Suprapubic skin (tissue), 4 donors: ENCODE results near the gene CAMK2D. TPM values are rescaled to one million over a fixed set of nuclear protein-coding genes. Genes with fewer than 3 reads are reported as not detected.

ENCODE experiments used
- DNase-seq, 2 donors: peaks; one replicate each; pipeline ENCODE4 v3.0.0-alpha.2; 2019; ENCODE audit warnings: low spot score in 2 of 2
- H3K27ac ChIP-seq: fragments of 200-600 bp; sonication (generic); one replicate; pipeline ENCODE4 v1.5.1; 2019
- H3K27me3 ChIP-seq: fragments of 200-600 bp; sonication (generic); one replicate; pipeline ENCODE4 v1.5.1; 2019
- H3K36me3 ChIP-seq: fragments of 200-600 bp; sonication (generic); one replicate; pipeline ENCODE4 v1.5.1; 2019
- H3K4me1 ChIP-seq: fragments of 200-600 bp; sonication (generic); one replicate; pipeline ENCODE4 v1.5.1; 2019
- H3K4me3 ChIP-seq: fragments of 200-600 bp; sonication (generic); one replicate; pipeline ENCODE4 v1.5.1; 2019; ENCODE audit warnings: mild to moderate bottlenecking
- H3K9me3 ChIP-seq: fragments of 200-600 bp; sonication (generic); one replicate; pipeline ENCODE4 v1.5.1; 2019
- EP300 ChIP-seq: sonication (generic); formaldehyde crosslinking; IDR thresholded peaks from one replicate; pipeline ENCODE4 v1.6.1; 2017; ENCODE audit warnings: antibody characterized with exemption
- POLR2A ChIP-seq, 2 donors: fragments of 450-650 bp; IDR thresholded peaks; one replicate each; pipeline ENCODE4 v1.6.1; 2017; ENCODE audit warnings: antibody characterized with exemption in 2 of 2, mild to moderate bottlenecking in 2 of 2, moderate library complexity in 2 of 2
- POLR2AphosphoS5 ChIP-seq, 3 donors: sonication (generic); formaldehyde crosslinking; IDR thresholded peaks; one replicate each; pipeline ENCODE4 v1.6.1; 2017; ENCODE audit warnings: antibody characterized with exemption in 3 of 3
- WGBS: methylation state at CpG from one replicate; pipeline ENCODE4 v1.1.5; 2018; 5-methylcytosine and 5-hydroxymethylcytosine counted together
- total RNA-seq, 4 donors: library from RNA; depleted of rRNA; stranded (reverse); fragments of >200 nt; gene quantifications; one replicate each; pipeline ENCODE4 v1.1.0, GENCODE V29; 2016
- TF ChIP-seq, protein P1 (sequence below), 2 donors: fragments of 200-600 bp in 1 of 2; fragments of 450-650 bp in 1 of 2; sonication (generic) in 1 of 2; IDR thresholded peaks; one replicate each; pipeline ENCODE4 v1.5.1; 2016 to 2019; ENCODE audit warnings: antibody characterized with exemption in 2 of 2, mild to moderate bottlenecking in 1 of 2, moderate library complexity in 1 of 2

CAMK2D gene
- total RNA-seq, 4 donors from 2014 or later: 21.5 to 38.2 (median 30.5) TPM

DNA sequence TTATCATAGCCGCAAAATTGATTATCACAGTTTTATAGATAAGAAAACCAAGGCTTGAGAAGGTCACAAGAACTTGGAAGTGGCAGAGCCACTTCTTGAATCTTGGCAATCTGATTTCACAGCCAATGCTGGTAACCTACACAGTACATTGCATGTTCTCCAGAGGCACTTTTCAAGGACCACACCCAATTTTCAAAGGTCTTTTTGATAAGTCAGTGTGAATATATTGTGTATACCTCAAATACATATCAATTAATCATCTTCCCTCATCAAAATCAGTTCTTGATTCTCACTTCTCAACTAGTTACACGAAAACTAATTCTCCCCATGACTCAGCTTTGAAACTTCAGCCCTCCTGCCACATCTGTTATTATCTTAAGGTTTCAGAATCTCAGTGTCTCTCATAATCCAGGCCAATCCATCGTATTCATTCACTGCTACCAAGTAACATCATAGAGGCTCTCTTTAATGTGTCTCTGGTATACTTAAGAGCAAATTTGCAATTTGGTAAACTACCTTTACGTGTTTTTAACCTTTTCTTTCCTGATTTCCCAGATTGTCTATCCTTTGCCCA lies 16.8 kb downstream of the CAMK2D start:
- DNase-seq: no peak
- TF ChIP-seq POLR2A (IDR thresholded peaks at IDR 0.05) (no peak), POLR2AphosphoS5 (IDR thresholded peaks at IDR 0.05) (no peak), EP300 (no peak)
- TF ChIP-seq, protein P1, sequence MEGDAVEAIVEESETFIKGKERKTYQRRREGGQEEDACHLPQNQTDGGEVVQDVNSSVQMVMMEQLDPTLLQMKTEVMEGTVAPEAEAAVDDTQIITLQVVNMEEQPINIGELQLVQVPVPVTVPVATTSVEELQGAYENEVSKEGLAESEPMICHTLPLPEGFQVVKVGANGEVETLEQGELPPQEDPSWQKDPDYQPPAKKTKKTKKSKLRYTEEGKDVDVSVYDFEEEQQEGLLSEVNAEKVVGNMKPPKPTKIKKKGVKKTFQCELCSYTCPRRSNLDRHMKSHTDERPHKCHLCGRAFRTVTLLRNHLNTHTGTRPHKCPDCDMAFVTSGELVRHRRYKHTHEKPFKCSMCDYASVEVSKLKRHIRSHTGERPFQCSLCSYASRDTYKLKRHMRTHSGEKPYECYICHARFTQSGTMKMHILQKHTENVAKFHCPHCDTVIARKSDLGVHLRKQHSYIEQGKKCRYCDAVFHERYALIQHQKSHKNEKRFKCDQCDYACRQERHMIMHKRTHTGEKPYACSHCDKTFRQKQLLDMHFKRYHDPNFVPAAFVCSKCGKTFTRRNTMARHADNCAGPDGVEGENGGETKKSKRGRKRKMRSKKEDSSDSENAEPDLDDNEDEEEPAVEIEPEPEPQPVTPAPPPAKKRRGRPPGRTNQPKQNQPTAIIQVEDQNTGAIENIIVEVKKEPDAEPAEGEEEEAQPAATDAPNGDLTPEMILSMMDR (IDR thresholded peaks at IDR 0.05): no peak
- Histone ChIP-seq H3K36me3 (no peaks in the 10 kb centered on the region), H3K27ac (no peak overlapping the region), H3K9me3 (no peaks in the 10 kb centered on the region), H3K4me3 (no peak overlapping the region), H3K4me1 (peaks cover 6% of the 10 kb centered on the region), H3K27me3 (no peaks in the 10 kb centered on the region)
- 88% methylated on average over 4 of the region's 4 CpGs for WGBS

DNA sequence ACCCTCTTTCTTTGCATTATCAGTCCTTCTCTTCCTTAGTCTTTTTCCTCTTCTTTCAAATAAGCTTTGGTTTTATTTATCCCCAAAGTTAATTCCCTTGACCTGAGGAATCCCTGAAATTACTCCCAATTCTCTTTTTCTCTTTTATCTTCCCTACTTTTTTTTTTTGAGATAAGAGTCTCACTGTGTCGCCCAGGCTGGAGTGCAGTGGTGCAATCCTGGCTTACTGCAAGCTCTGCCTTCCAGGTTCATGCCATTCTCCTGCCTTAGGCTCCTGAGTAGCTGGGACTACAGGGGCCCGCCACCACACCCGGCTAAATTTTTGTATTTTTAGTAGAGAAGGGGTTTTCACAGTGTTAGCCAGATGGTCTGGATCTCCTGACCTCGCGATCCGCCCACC lies 17.8 kb downstream of the CAMK2D start:
- Histone ChIP-seq H3K27me3 (no peaks in the 10 kb centered on the region), H3K4me1 (peaks cover 11% of the 10 kb centered on the region), H3K9me3 (no peaks in the 10 kb centered on the region), H3K36me3 (no peaks in the 10 kb centered on the region), H3K27ac (no peak overlapping the region), H3K4me3 (no peak overlapping the region)
- 83% methylated on average over 6 of the region's 6 CpGs for whole genome bisulfite sequencing
- no peak for TF ChIP-seq POLR2A (IDR thresholded peaks at IDR 0.05)
- no peak for TF ChIP-seq POLR2AphosphoS5 (IDR thresholded peaks at IDR 0.05)
- TF ChIP-seq, protein P1 (IDR thresholded peaks at IDR 0.05): no peak
- no peak for TF ChIP-seq EP300
- no peak for DNase-seq

DNA sequence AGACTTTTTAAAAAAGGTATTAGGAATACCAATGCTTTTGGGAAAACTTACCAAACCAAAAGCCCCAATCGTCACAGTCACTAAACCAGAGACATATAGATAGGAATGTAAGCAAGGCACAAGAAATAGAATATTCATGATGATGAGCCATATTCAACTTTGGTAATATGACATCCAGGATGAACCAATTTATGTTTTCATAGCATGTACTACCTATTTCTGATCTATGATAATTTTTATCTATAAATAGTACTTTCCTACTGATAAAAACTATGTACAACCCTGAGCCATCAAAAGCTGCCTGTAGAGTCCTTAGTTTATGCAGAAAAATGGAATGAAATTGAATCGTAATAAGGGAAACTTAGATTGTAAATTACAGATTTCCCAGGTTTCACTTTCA lies 18.9 kb downstream of the CAMK2D start:
- no peak for DNase-seq
- 62% methylated on average over 2 of the region's 2 CpGs for WGBS
- peaks cover 15% of the 10 kb centered on the region for H3K4me1 ChIP-seq

DNA sequence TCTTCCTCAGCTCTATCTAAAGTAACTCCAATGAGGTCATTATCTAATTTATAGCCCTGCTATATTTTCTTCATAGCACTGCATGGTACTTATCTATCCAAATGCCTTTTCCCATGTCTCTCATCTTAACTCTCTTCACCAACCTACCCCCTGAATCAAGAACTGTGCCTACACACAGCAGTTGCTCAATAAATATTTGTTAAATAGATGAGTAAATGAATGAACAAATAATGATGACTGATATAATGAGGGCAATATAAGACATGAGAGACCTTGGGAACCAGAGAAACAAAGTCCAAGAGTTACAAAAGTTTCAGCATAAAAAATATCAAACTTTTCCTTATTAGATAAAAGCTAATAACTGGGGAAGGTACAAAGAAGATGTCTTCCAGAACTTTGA lies 19.6 kb downstream of the CAMK2D start:
- no peak for TF ChIP-seq POLR2A (IDR thresholded peaks at IDR 0.05)
- TF ChIP-seq, protein P1 (IDR thresholded peaks at IDR 0.05): no peak
- no peak for TF ChIP-seq EP300
- no peak for TF ChIP-seq POLR2AphosphoS5 (IDR thresholded peaks at IDR 0.05)
- Histone ChIP-seq H3K9me3 (no peaks in the 10 kb centered on the region), H3K27me3 (no peaks in the 10 kb centered on the region), H3K4me3 (no peak overlapping the region), H3K36me3 (no peaks in the 10 kb centered on the region), H3K27ac (no peak overlapping the region), H3K4me1 (peaks cover 15% of the 10 kb centered on the region)
- no peak for DNase-seq

More for the DNA sequence above, 18.9 kb downstream of the CAMK2D start:
- H3K27me3 ChIP-seq: no peaks in the 10 kb centered on the region
- H3K27ac ChIP-seq: no peak overlapping the region
- H3K4me3 ChIP-seq: no peak overlapping the region
- no peak for TF ChIP-seq POLR2AphosphoS5 (IDR thresholded peaks at IDR 0.05)
- no peak for TF ChIP-seq EP300
- no peak for TF ChIP-seq POLR2A (IDR thresholded peaks at IDR 0.05)
- TF ChIP-seq, protein P1 (IDR thresholded peaks at IDR 0.05): no peak
- H3K36me3 ChIP-seq: no peaks in the 10 kb centered on the region
- no peaks in the 10 kb centered on the region for H3K9me3 ChIP-seq

DNA sequence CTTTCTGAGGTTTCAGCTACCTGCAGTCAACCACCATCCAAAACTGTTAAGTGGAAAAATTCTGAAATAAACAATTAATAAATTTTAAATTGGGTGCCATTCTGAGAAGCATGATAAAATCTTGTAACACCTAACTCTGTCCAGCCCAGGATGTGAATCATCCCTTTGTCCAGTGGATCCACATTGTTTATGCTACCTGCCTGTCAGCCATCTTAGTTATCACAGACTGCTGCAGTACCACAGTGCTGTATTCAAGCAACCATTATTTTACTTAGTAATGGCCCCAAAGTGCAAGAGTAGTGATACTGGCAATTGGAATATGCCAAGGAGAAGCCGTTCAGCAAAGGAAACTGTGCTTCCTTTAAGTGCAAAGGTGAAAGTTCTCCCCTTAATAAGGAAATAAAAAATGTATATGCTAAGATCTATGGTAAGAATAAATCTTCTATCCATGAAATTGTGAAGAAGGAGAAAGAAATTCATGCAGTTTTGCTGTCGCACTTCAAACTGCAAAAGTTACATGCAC lies 20.6 kb downstream of the CAMK2D start:
- peaks cover 15% of the 10 kb centered on the region for H3K4me1 ChIP-seq
- DNase-seq: no peak

More for the DNA sequence above, 20.6 kb downstream of the CAMK2D start:
- WGBS: 92% methylated on average over 2 of the region's 2 CpGs
- Histone ChIP-seq H3K27me3 (no peaks in the 10 kb centered on the region), H3K9me3 (no peaks in the 10 kb centered on the region), H3K27ac (no peak overlapping the region), H3K4me3 (no peak overlapping the region), H3K36me3 (no peaks in the 10 kb centered on the region)
- no peak for TF ChIP-seq POLR2A (IDR thresholded peaks at IDR 0.05)
- no peak for TF ChIP-seq POLR2AphosphoS5 (IDR thresholded peaks at IDR 0.05)
- TF ChIP-seq, protein P1 (IDR thresholded peaks at IDR 0.05): no peak
- TF ChIP-seq EP300: no peak
